GM21576 (cell line): Measurements from ENCODE around the gene CWC15.
"Not testable (repeated sequence)": the region's sequence is repeated elsewhere in the genome, so short reads cannot be mapped to it uniquely, and the experiment has no call there.

Experiments
- ATAC-seq: cut with Tn5 transposase; IDR thresholded peaks from one replicate; pipeline ENCODE4 v1.9.1; 2021; ENCODE audit warnings: mild to moderate bottlenecking, moderate library complexity; ENCODE audit not compliant: unreplicated experiment

CWC15 gene

DNA sequence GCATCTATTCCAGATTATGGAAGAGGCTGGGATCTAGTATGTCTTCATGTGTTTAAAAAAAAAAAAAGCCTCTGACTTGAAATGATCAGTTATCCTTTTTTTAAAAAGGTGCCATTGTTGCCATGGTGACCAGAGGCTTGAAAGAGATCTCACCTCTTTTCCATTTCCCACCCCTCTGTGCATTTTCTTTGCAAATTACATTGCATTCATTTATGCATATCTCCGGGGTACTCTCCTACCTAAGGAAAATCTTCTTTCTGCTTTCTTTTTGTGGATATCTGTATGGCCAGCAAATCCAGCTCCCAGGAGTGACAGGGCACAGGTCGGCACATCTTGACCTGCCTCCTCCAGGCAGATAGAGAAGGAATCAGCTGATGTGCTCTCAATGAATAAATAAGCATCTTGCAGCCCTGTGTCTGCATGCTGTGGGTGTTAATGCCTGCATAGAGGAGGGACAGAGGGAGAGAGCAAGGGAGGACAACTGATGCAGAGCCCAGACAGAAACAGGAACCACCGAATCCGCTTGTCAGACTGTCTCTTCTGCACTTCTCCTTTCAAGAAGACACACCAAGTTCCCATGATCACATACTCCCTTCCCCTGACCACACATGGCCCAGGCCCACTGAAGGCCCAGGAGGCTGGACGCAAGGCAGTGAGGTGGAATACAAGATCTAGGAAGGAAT is 50.9 kb downstream of the CWC15 start:
- no peak for ATAC-seq

DNA sequence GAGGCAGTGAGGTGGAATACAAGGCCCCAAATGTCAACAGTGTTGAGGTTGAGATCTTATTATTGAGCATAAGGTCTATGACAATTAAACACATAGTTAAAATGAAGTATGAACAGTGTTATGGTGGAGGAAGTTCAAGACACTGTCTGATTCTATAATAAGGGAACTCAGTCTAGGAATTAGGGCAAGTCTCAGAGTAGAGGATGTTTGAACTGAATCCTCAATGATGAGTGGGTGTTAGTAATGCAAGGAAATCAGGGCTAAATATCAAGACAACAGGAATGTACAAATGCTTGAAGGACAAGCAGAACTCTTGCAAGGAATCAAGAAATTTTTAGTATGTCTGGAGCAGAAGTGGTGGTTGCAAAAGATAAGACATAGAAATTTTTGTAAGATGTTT is 53.0 kb downstream of the CWC15 start:
- ATAC-seq: no peak

DNA sequence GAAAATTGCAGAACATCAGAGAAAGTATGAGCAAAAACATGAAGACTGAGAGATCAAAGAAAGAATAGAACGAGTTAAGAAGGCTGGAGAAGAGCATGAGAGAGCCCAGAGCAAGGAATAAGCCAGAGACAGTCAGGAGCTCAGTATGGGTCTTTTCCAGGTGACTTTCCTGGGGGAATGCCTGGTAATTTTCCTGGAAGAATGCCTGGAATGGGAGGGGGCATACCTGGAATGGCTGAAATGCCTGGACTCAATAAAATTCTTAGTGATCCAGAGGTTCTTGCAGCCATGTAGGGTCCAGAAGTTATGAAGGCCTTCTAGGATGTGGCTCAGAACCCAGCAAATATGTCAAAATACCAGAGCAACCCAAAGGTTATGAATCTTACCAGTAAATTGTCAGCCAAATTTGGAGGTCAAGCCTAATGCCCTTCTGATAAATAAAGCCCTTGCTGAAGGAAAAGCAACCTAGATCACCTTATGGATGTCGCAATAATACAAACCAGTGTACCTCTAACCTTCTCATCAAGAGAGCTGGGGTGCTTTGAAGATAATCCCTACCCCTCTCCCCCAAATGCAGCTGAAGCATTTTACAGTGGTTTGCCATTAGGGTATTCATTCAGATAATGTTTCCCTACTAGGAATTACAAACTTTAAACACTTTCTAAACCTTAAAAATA is 59.5 kb downstream of the CWC15 start:
- ATAC-seq: not testable (repeated sequence)

DNA sequence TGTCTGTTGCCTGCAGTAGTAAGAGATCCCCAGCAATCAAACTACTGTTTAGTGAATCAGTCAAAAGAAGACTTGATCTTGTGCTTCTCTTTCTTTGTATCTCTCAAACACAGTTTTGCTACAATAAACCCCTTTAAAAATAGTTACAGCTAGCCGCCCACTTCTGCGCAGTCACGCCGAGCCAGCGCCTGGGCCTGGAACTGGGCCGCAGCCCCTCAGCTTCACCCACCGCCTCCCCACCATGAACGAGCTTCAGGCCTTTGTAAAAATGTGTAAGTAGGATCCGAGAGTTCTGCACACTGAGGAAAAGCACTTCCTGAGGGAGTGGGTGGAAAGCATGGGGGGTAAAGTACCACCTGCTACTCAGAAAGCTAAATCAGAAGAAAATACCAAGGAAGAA is 60.5 kb downstream of the CWC15 start:
- ATAC-seq: no peak
